GM18508 (cell line): Measurements from ENCODE around the gene GUCD1.

Experiments used
- ATAC-seq: cut with Tn5 transposase; IDR thresholded peaks from one replicate; pipeline ENCODE4 v1.9.1; 2021; ENCODE audit warnings: moderate number of reproducible peaks; ENCODE audit not compliant: insufficient read depth, unreplicated experiment

GUCD1 gene

GRCh38 chr22:24591286-24591830, 36.4 kb upstream of the GUCD1 start:
- ATAC-seq: no peak

- no peak for ATAC-seq
Observed at GRCh38 chr22:24590596-24591173, 35.7 kb upstream of the GUCD1 start.

DNA sequence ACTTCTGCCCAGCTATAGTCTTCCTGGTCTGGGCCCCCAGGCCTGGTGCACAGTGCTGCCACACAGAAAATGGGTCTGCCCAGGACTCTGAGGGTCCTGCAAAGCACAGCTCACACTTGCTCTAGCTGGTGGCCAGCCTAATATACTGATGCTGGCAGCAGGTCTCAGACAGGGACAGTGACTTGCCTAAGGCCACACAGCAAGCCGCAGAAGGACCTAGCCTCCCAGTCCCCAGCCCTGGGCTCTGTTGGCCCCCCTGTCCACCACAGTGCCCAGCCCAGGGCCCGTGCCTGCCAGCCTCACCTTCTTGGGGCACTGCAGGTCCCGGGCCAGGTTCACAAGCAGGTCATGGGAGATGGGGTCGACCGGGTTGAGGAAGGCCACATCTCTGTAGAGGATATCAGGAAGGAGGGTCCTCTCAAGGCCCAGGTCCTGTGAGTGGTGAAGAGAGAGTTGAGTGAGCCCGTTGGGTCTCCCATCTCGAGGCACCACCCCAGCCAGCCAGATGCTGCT, 34.6 kb upstream of the GUCD1 start:
- ATAC-seq: no peak

DNA sequence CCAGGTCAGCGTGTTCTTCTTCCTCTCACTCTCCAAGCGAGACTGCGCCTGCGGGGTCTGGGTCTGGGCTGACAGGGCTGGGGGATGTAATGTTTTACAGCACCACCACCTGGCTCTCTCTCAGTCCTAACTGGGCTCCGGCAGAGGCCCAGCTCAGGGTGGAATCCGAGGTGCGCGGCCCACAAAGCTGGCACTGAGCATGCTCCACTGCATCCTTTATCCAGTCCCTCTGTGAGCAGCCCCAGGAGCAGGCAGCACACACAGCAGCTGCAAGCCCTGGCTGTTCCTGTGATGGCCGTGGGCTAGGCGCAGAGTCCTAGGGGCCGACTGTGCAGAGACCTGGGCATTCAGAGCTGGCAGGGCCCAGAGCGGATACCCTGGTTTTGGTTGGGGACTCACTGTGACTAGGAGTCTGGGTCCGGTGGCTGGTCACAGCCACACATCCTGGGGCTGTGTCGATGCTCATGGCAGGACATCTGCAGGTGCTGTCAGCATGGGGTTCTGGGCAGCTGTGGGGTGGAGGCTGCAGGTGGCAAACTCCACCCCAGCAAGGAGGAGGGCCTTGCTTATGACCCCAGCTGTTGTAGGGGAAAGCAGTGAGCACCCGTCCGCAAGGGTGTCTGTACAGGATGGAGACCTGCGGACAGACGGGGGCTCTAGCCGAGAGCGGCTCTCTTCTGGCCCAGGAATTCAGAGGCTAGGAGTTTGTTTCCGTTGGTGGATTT, 34.0 kb upstream of the GUCD1 start:
- ATAC-seq: no peak

DNA sequence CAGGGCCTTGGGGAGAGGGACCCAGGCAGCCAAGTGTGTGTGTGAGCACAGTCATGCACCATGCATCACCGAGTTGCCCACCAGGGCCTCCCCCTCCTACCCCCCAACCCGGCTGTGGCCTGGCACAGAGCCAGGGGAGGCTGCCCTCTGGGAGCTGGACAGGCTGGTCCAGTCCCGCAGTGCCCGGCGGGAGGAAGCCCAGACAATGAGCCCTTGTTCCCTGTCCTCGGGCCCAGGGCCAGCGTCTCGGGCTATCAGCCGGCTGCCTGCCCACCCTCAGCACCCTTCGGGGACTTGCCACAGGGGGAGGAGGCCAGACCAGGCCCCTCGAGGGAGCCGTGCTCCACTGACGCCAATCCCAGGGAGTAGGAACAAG, 33.4 kb upstream of the GUCD1 start:
- no peak for ATAC-seq

DNA sequence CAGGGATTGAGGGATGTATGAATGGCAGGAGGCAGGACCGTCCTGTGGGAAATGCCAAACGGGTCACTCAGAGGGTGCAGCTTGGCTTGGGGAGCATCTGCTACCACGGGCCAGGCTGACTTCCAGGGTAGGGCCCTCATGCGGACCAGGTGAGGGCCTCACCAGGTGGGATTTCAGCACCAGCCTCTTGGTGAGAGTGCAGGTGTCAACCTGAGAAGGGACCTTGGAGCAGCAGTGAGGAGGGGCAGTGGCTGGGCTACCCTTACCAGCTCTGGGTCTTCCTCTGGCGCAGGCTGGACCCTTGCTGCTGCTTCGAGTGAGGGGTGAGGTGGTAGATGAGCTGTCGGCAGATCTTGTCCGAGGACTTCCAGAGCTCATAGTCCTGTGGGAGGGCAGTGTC, 33.0 kb upstream of the GUCD1 start:
- no peak for ATAC-seq

DNA sequence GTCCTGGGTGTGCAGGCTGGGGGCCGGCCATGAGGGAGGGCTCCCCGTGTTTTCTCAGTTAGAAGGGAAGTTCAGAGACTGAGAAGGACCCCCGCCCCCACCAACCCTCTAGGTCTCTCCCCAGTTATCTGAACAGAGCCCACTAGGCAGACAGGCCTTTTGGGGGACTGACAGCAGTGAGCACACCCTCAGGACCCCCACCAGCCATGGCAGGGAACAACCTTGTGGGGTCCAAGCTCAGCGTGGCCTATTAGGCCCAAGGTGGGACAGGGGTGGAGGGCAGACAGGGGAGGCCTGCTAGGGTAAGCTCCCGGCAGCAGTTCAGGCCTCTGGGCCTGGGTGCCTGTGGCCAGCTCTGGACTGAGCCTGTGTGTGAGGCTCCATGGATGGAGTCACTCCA, 32.3 kb upstream of the GUCD1 start:
- no peak for ATAC-seq

- no peak for ATAC-seq
Observed at GRCh38 chr22:24585927-24586546, 31.1 kb upstream of the GUCD1 start.

DNA sequence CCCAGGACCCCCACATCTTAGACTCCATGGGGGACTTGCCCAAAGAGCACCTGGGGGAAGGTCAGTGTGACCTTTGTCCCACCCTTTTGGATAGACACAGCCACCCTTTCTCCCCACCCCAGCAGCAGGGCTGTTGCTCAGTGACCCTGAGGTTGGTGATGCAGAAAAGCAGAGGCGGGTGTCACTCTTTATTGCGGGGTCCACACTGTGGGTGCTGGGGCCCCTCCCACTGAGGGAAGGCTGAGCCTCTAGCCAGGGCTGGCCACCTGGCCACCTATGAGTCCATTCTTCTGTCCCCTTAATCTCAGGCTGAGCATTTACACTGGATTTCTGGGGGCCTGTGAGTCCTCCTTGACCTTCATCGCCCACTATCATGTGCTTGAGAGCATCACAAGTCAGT, 30.5 kb upstream of the GUCD1 start:
- ATAC-seq: no peak

- ATAC-seq: no peak
Observed at GRCh38 chr22:24584871-24585411, 30.0 kb upstream of the GUCD1 start.

DNA sequence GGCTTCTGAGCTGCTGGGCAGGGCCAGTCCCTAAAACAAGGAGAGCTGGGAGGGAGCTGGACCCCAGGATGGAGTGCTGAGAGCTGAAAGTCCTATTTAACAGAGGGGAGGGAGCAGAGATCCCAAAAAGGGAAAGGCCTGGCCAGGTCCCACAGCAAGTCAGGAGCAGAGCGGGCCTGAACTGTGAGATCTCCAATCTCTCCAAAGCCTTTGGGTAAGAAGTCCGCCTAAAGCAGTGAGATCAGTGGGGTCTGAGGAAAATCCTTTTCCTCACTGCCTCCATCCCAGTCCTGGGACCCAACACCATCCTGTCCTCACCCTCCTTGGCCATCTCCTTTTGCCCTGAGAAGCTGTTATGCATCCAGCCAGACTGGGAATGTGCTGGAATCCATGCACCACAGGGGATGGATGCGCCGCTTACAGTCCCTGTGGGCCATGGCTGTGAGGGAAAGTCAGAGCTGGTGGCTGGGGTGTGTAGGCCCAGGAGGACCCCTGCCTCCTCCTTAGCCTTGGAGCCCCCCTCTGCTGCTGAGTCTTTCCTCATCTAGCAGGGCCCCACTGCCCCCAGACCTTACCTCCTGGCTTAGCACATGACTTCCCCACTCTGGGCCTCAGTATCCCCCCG, 29.3 kb upstream of the GUCD1 start:
- ATAC-seq: no peak

DNA sequence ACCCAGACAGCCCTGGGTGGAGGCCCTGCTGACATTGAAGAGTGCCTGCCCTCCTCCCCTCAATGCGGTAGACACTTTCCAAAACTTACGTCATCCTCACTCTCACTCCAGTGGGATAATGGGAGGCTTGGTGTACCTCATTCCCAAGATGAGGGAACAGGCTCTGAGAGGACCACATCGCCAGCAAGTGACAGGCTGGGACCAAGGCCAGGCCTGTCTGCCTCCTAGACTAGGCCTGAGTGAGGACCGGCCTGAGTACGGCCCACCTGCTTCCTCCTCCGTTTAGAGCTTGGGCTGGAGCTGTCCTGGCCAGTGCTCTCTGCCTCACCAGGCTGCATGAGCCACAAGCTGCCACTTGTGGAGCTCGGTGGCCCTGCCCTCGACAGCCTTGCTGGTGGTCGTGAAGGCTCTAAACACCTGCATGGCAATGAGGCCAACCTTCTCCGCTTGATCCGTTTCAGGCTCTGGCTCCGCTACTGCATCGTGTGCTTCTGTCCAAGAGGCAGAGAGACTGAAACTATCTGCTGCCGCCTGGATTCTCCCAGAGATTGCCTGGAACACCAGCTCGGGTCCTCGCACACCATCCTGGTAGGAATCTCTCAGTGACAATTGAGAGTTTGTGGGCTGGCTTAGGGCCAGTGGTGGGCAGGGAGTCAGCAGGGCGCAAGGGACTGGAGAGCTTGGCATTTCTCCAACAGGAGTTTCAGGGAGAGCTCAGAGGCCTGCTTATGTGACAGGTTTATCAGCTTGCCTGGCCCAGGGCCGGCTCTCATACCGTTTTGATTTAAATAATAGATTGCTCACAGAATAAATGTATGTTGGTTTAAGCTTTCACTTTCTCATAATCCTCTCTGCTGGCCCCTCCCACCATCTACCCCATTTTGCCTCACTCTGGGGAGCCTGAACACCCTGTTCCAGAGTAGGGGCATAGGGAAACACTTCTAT, 28.6 kb upstream of the GUCD1 start:
- ATAC-seq: no peak

GRCh38 chr22:24582056-24582814, 27.3 kb upstream of the GUCD1 start:
- no peak for ATAC-seq

GRCh38 chr22:24580276-24580675, 25.3 kb upstream of the GUCD1 start:
- ATAC-seq: no peak

DNA sequence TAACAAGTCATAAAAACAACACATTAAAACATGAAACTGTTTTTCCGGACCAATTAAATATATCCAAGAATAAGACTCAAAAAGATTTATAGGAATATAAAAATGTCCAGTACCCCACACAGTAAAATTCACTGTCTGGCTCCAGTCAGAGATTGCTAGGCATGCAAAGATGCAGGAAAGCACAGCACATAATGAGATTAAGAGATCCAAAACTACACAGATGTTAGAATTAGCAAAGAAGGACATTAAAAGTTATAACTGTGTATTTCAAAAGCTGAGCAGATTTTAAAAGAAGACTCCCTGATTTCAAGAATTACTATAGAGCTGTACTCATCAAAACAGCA, 24.3 kb upstream of the GUCD1 start:
- ATAC-seq: no peak

DNA sequence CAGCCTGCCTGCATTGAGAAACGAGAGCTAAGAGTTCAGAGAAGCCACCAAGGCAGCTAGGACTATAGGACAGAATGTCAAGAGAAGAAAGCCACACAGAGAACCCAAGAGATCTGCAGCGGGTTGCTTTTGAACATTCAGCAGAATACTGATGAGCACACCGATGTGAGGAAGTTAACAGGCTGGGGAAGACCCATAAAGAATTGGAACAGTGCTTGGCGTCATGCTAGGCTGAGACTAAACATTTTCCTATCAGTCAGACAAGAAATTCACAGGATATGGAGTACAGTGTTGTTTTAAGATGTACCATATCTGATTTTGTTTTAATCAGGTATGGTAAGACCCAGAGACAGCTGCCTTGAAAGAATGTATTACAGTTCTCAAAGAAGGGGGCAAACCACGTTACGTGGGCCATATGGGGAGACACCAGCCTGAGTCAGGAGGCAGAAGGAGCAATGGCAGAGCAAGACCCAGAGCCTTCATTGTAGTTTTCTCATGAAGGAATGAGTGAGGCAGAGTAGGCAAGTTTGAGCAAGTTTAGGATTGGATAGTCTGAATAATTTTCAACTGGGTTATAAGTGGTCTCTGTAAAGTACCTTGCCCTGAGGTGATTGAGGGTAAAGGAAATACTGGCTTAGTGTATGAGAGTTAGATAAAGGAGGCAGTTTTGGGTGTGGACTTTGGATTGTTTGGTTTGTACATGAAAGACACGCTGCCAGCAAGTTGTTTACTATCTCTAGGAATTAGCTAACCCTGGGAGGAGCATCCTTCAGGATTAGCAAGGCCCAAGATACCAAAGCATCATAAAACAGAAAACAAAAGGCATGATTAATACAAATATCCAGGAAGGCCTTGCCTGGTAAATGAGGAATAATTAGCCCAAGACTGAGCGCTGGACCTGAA, 23.7 kb upstream of the GUCD1 start:
- no peak for ATAC-seq

DNA sequence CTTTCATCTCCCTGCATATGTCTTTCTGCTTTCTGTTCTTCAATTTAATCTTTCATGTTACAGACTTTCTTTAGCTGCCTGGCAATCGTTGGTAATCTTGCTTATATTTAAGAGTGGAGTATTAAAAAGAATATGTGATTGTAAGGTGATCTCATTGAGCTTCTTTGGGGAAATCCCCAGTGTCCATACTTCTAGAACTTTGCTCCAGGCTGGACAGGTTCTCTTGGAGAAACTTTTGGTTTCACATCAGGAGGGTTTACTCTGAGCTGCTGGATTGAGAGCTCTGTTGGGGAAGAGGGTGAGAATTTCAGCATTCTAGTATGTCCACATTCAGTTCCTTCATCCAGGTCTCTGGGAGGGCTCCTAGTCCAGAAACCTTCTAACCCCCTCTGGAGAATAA, 21.8 kb upstream of the GUCD1 start:
- no peak for ATAC-seq

GRCh38 chr22:24571266-24571665, 16.3 kb upstream of the GUCD1 start:
- ATAC-seq: no peak
